Measurements from ENCODE around the gene GBGT1. TPM values are rescaled to one million over a fixed set of nuclear protein-coding genes. Genes with fewer than 3 reads are reported as not detected.

Gene GBGT1
- total RNA-seq, 1 donor from 2014 or later = 98.4 TPM

GRCh38 chr9:133109931-133110650 lies 53.6 kb downstream of the GBGT1 start:
- H3K27me3 Mint-ChIP-seq (ENCODE audit: unreplicated experiment) = peaks cover 1% of the 10 kb centered on the region
- no peaks in the 10 kb centered on the region for H3K9me3 Mint-ChIP-seq (ENCODE audit: unreplicated experiment)
- no peak overlapping the region for H3K27ac Mint-ChIP-seq (ENCODE audit: unreplicated experiment)
- H3K4me1 Mint-ChIP-seq (ENCODE audit: unreplicated experiment) = peaks cover 8% of the 10 kb centered on the region
- no peak overlapping the region for H3K4me3 Mint-ChIP-seq (ENCODE audit: unreplicated experiment)
- TF ChIP-seq CTCF (IDR thresholded peaks at IDR 0.05; ENCODE audit: unreplicated experiment) = no peak
- DNase-seq (ENCODE audit: low spot score) = no peak
- peaks cover 16% of the 10 kb centered on the region for H3K36me3 Mint-ChIP-seq (ENCODE audit: low read depth, unreplicated experiment)

GRCh38 chr9:133108794-133109641 lies 54.7 kb downstream of the GBGT1 start:
- H3K36me3 Mint-ChIP-seq (ENCODE audit: low read depth, unreplicated experiment) = peaks cover 19% of the 10 kb centered on the region
- H3K4me1 Mint-ChIP-seq (ENCODE audit: unreplicated experiment) = peaks cover 7% of the 10 kb centered on the region
- no peak for DNase-seq (ENCODE audit: low spot score)
- H3K9me3 Mint-ChIP-seq (ENCODE audit: unreplicated experiment) = no peaks in the 10 kb centered on the region
- no peak overlapping the region for H3K27ac Mint-ChIP-seq (ENCODE audit: unreplicated experiment)
- no peak for TF ChIP-seq CTCF (IDR thresholded peaks at IDR 0.05; ENCODE audit: unreplicated experiment)
- no peaks in the 10 kb centered on the region for H3K27me3 Mint-ChIP-seq (ENCODE audit: unreplicated experiment)
- no peak overlapping the region for H3K4me3 Mint-ChIP-seq (ENCODE audit: unreplicated experiment)

- no peak for DNase-seq (ENCODE audit: low spot score)
- Mint-ChIP-seq H3K27me3 (ENCODE audit: unreplicated experiment) (no peaks in the 10 kb centered on the region), H3K4me1 (ENCODE audit: unreplicated experiment) (peaks cover under 1% of the 10 kb centered on the region), H3K4me3 (ENCODE audit: unreplicated experiment) (no peak overlapping the region), H3K9me3 (ENCODE audit: unreplicated experiment) (no peaks in the 10 kb centered on the region), H3K36me3 (ENCODE audit: low read depth, unreplicated experiment) (peaks cover 19% of the 10 kb centered on the region), H3K27ac (ENCODE audit: unreplicated experiment) (no peak overlapping the region)
- no peak for TF ChIP-seq CTCF (IDR thresholded peaks at IDR 0.05; ENCODE audit: unreplicated experiment)
Observed at GRCh38 chr9:133107961-133108793, 55.5 kb downstream of the GBGT1 start.

GRCh38 chr9:133107245-133107722 lies 56.4 kb downstream of the GBGT1 start:
- Mint-ChIP-seq H3K27ac (ENCODE audit: unreplicated experiment) (no peak overlapping the region), H3K4me3 (ENCODE audit: unreplicated experiment) (no peak overlapping the region), H3K9me3 (ENCODE audit: unreplicated experiment) (no peaks in the 10 kb centered on the region), H3K4me1 (ENCODE audit: unreplicated experiment) (no peaks in the 10 kb centered on the region), H3K27me3 (ENCODE audit: unreplicated experiment) (no peaks in the 10 kb centered on the region), H3K36me3 (ENCODE audit: low read depth, unreplicated experiment) (peaks cover 25% of the 10 kb centered on the region)
- no peak for TF ChIP-seq CTCF (IDR thresholded peaks at IDR 0.05; ENCODE audit: unreplicated experiment)
- DNase-seq (ENCODE audit: low spot score) = no peak

Data from endothelial cell (in vitro differentiated cells).